Measurements from ENCODE around the gene TSHB. TPM values are rescaled to one million over a fixed set of nuclear protein-coding genes. Genes with fewer than 3 reads are reported as not detected.

The TSHB gene
- total RNA-seq, 1 experiment from 2014 or later: not detected

Other genes starting within 250 kb of the TSHB start
- 61.9 and 80.6 TPM in 2 replicates for gene SIKE1, start 249.1 kb upstream of the TSHB start, total RNA-seq (2014; rRNA removed; shearing (Covaris generic))
- gene SYCP1, start 175.0 kb upstream of the TSHB start, total RNA-seq (2014; rRNA removed; shearing (Covaris generic)): not detected in 2 replicates
- 0.49 and 1.4 TPM in 2 replicates for gene TSPAN2, start 59.7 kb downstream of the TSHB start, total RNA-seq (2014; rRNA removed; shearing (Covaris generic))

Data from RPMI7951 (cell line).